Type B pancreatic cell (in vitro differentiated cells): Measurements from ENCODE around the gene ERCC2. TPM values are rescaled to one million over a fixed set of nuclear protein-coding genes. Genes with fewer than 3 reads are reported as not detected.
A peak's percentile ranks its signal among the peaks of the same experiment; 100 is the strongest.

ENCODE experiments used
- DNase-seq: peaks from one replicate; pipeline ENCODE4 v3.0.0; 2021; ENCODE audit warnings: mixed read lengths; ENCODE audit not compliant: unreplicated experiment; ENCODE audit errors: extremely low spot score
- H3K27ac Mint-ChIP-seq: 2 replicates; pipeline ENCODE4 v1.8.0; 2021; ENCODE audit warnings: mild to moderate bottlenecking, mixed read lengths
- H3K27me3 Mint-ChIP-seq: 2 replicates; pipeline ENCODE4 v1.8.0; 2021; ENCODE audit warnings: mixed read lengths
- H3K36me3 Mint-ChIP-seq: 2 replicates; pipeline ENCODE4 v1.8.0; 2021; ENCODE audit warnings: mixed read lengths
- H3K4me1 Mint-ChIP-seq: one replicate; pipeline ENCODE4 v1.8.0; 2021; ENCODE audit warnings: mixed read lengths; ENCODE audit not compliant: unreplicated experiment
- H3K4me3 Mint-ChIP-seq: 2 replicates; pipeline ENCODE4 v1.8.0; 2021; ENCODE audit warnings: mild to moderate bottlenecking, mixed read lengths
- H3K9me3 Mint-ChIP-seq: 2 replicates; pipeline ENCODE4 v1.8.0; 2021; ENCODE audit warnings: mixed read lengths
- total RNA-seq: library from RNA; stranded (reverse); gene quantifications from 2 replicates; pipeline ENCODE4 v1.2.1, GENCODE V29; 2021; ENCODE audit warnings: low replicate concordance
- TF ChIP-seq, protein P1 (sequence below): fragments of 200-600 bp; sonication (generic); conservative IDR thresholded peaks from 2 replicates; pipeline ENCODE4 v1.5.0; 2021; ENCODE audit warnings: antibody characterized with exemption, mild to moderate bottlenecking

The ERCC2 gene
- total RNA-seq, 1 donor from 2014 or later, result 55.8 TPM

DNA sequence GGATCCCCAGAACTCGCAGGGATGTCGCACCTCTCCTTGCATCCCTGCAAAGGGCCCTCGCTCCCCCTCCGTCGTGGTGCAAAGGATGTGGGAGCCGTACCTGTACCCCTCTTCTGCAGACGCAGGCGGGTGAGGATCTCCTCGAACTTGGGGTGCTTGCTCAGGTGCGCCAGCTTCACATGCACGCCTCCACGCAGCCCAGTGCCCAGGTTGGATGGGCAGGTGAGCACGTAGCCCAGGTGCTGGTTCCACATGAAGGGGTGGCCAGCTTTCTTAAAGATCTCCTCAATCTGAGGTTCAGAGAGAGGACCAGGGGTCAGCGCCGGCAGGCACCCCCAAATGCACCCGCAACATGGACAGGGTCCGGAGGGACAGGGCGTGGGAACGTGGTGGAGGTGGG, 63.0 kb downstream of the ERCC2 start:
- H3K27me3 Mint-ChIP-seq, result no peaks in the 10 kb centered on the region
- H3K36me3 Mint-ChIP-seq, result peaks cover 5% of the 10 kb centered on the region
- no peaks in the 10 kb centered on the region for H3K9me3 Mint-ChIP-seq
- TF ChIP-seq, protein P1, sequence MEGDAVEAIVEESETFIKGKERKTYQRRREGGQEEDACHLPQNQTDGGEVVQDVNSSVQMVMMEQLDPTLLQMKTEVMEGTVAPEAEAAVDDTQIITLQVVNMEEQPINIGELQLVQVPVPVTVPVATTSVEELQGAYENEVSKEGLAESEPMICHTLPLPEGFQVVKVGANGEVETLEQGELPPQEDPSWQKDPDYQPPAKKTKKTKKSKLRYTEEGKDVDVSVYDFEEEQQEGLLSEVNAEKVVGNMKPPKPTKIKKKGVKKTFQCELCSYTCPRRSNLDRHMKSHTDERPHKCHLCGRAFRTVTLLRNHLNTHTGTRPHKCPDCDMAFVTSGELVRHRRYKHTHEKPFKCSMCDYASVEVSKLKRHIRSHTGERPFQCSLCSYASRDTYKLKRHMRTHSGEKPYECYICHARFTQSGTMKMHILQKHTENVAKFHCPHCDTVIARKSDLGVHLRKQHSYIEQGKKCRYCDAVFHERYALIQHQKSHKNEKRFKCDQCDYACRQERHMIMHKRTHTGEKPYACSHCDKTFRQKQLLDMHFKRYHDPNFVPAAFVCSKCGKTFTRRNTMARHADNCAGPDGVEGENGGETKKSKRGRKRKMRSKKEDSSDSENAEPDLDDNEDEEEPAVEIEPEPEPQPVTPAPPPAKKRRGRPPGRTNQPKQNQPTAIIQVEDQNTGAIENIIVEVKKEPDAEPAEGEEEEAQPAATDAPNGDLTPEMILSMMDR, result no peak
- H3K27ac Mint-ChIP-seq, result no peak overlapping the region
- H3K4me1 Mint-ChIP-seq, result no peaks in the 10 kb centered on the region
- H3K4me3 Mint-ChIP-seq, result no peak overlapping the region
- no peak for DNase-seq

DNA sequence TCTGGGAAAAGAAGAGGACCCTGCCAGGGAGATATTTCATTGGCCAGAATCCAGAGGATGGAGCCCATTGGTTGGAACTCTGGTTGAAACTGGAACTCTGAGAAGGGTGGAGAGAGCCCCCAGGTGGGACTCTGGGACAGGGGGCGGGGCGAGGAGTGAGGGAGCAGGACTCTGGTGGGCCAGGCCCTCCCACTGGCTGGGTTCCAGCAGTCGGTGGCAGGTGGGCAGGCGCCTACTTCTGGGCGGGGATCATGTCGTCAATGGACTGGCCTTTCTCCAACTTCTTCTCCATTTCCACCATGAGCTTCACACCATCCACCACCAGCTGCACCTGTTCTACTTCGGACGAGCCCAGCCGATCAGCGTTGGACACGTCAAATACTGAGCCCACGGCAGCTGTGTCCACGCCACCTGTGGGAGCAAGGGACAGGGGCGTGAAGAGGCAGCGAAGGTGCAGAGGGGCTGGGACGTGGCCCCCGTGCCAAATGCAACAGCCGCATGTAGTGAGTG, 63.8 kb downstream of the ERCC2 start:
- DNase-seq, result no peak
- Mint-ChIP-seq H3K4me3 (no peak overlapping the region), H3K27me3 (no peaks in the 10 kb centered on the region), H3K36me3 (peaks cover 5% of the 10 kb centered on the region), H3K27ac (no peak overlapping the region), H3K9me3 (no peaks in the 10 kb centered on the region), H3K4me1 (no peaks in the 10 kb centered on the region)
- TF ChIP-seq, protein P1, result no peak

DNA sequence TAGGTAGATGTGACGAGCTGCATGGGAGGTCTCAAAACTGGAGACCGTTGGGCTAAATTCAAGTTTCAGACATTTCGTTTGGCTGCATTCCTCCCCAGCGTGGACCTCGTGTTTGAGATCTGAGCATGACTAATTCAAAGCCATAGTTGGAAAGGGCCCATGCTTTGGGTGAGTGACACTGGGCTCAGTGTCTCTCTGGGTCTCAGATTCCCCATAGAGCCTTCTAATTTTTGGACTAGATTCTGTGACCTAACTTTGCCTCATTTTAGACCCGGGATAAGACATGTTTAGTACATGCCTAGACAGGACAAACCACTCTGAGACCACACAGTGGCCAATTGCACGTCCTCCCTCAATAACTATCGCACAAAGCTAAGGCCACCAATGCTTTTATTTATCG, 64.3 kb downstream of the ERCC2 start:
- DNase-seq, result no peak
- TF ChIP-seq, protein P1, result no peak
- H3K27ac Mint-ChIP-seq, result no peak overlapping the region
- H3K27me3 Mint-ChIP-seq, result no peaks in the 10 kb centered on the region
- peaks cover 5% of the 10 kb centered on the region for H3K36me3 Mint-ChIP-seq
- H3K9me3 Mint-ChIP-seq, result no peaks in the 10 kb centered on the region
- no peaks in the 10 kb centered on the region for H3K4me1 Mint-ChIP-seq
- no peak overlapping the region for H3K4me3 Mint-ChIP-seq

DNA sequence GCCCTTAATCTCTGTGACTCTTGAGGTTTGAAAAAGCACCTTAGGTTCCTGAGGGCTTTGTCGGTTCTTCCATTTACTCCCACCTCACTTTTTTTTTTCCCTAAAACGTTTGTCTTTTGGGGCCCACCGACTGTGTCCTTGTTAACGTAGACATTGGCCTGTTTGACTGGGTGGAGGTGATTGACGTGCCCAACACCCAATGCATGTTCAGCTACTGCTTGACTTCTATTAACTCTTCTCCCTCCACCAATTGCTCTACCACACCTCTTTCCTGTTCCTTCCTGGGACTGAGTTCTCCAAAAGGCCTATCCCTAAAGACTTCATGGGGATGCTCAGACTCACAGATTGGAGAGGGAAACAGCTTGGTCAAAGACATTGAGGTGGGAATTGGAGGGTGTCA, 65.0 kb downstream of the ERCC2 start:
- no peak for DNase-seq
- H3K9me3 Mint-ChIP-seq, result no peaks in the 10 kb centered on the region
- no peak overlapping the region for H3K27ac Mint-ChIP-seq
- TF ChIP-seq, protein P1, result no peak
- H3K4me1 Mint-ChIP-seq, result no peaks in the 10 kb centered on the region
- peaks cover 5% of the 10 kb centered on the region for H3K36me3 Mint-ChIP-seq
- no peaks in the 10 kb centered on the region for H3K27me3 Mint-ChIP-seq
- no peak overlapping the region for H3K4me3 Mint-ChIP-seq

DNA sequence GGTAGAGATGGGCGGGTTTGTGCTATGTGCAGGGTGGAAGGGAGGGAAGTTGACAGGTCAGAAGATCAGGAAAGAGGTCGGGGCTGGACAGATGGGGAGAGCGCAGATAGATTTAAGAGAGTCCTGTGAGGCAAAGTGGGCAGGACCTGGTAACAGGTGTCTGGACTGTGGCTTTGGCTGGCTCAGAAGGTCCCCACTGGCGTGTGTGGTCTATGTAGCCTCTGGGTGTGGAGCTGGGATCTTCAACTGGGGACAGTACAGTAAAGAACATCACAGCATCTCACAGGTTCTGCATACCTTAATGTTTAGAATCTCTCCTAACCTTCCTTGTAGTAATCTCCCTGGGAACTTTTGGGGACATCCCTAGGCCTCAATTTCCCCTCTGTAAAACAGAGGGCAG, 65.4 kb downstream of the ERCC2 start:
- H3K27ac Mint-ChIP-seq, result peak overlapping the region; percentile 18
- H3K4me1 Mint-ChIP-seq, result no peaks in the 10 kb centered on the region
- H3K27me3 Mint-ChIP-seq, result no peaks in the 10 kb centered on the region
- H3K9me3 Mint-ChIP-seq, result no peaks in the 10 kb centered on the region
- H3K36me3 Mint-ChIP-seq, result peaks cover 8% of the 10 kb centered on the region
- H3K4me3 Mint-ChIP-seq, result no peak overlapping the region
- TF ChIP-seq, protein P1, result no peak
- no peak for DNase-seq
